Colonic mucosa (tissue), 4 donors: ENCODE results near the gene PTK6. TPM values are rescaled to one million over a fixed set of nuclear protein-coding genes. Genes with fewer than 3 reads are reported as not detected.
"Not testable (repeated sequence)": the region's sequence is repeated elsewhere in the genome, so short reads cannot be mapped to it uniquely, and the experiment has no call there.

Experiments
- DNase-seq: peaks from one replicate; pipeline ENCODE4 v3.0.0-alpha.2; 2020
- H3K27ac ChIP-seq: fragments of 200-600 bp; one replicate; pipeline ENCODE4 v1.8.0; 2021
- H3K27me3 ChIP-seq: fragments of 200-600 bp; one replicate; pipeline ENCODE4 v1.8.0; 2021
- H3K36me3 ChIP-seq: fragments of 200-600 bp; one replicate; pipeline ENCODE4 v1.8.0; 2021
- H3K4me1 ChIP-seq: fragments of 200-600 bp; one replicate; pipeline ENCODE4 v1.8.0; 2021; ENCODE audit warnings: mild to moderate bottlenecking
- H3K4me3 ChIP-seq: fragments of 200-600 bp; one replicate; pipeline ENCODE4 v1.8.0; 2021
- H3K9ac ChIP-seq, 2 donors: one replicate each; pipeline ENCODE4 v1.7.0; 2013; ENCODE audit warnings: control low read depth in 2 of 2, low read depth in 2 of 2, low read length in 2 of 2
- H3K9me3 ChIP-seq: fragments of 200-600 bp; one replicate; pipeline ENCODE4 v1.8.0; 2021
- intact Hi-C: fragments of 100-400 bp; cut with DNase I; formaldehyde crosslinking; loops from one replicate; pipeline ENCODE4 v1.14.1; 2022
- total RNA-seq, 2 donors: library from RNA; stranded (reverse); fragmentation: NEBNext Ultra II Directional in 1 of 2; extraction: Animal tissue kit (Norgen Biotek cat#: 25700) in 1 of 2; gene quantifications; one replicate each; pipeline ENCODE4 v1.2.1, GENCODE V29; 2021
- TF ChIP-seq, protein P1 (sequence below): fragments of 200-600 bp; IDR thresholded peaks from one replicate; pipeline ENCODE4 v1.8.0; 2022; ENCODE audit warnings: antibody characterized with exemption, mild to moderate bottlenecking
- donor health status: healthy.
- donor health status: DM: no; HTN: no; CAD: no.
- donor health status: DM: no; HTN: no; CAD: no.

Gene PTK6
- total RNA-seq, 2 donors from 2014 or later: 69.0 to 91.1 TPM

DNA sequence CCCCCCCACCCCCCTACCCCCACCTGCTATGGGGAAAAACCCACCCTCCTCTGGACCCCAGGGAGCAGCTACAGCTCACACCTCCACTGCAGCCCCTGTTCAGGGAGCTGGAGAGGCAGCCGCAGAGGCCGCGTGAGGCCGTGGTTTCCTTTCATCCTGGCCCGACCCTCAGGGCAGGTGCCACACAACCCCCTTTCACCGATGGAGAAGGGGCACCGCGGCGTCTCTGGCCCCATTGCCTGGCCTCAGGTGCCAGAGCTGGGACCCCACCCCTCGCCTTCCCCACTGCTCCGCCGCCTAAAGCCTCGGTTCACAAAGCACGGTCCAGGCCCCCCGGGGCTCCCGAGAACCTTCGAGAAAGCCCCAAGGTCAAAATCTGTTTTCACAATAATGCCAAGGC, 52.9 kb downstream of the PTK6 start:
- H3K4me3 ChIP-seq: no peak overlapping the region
- H3K9ac ChIP-seq: no peak overlapping the region
- no peak for DNase-seq
- H3K36me3 ChIP-seq: no peaks in the 10 kb centered on the region
- intact Hi-C loops: no loop called here
- TF ChIP-seq, protein P1, sequence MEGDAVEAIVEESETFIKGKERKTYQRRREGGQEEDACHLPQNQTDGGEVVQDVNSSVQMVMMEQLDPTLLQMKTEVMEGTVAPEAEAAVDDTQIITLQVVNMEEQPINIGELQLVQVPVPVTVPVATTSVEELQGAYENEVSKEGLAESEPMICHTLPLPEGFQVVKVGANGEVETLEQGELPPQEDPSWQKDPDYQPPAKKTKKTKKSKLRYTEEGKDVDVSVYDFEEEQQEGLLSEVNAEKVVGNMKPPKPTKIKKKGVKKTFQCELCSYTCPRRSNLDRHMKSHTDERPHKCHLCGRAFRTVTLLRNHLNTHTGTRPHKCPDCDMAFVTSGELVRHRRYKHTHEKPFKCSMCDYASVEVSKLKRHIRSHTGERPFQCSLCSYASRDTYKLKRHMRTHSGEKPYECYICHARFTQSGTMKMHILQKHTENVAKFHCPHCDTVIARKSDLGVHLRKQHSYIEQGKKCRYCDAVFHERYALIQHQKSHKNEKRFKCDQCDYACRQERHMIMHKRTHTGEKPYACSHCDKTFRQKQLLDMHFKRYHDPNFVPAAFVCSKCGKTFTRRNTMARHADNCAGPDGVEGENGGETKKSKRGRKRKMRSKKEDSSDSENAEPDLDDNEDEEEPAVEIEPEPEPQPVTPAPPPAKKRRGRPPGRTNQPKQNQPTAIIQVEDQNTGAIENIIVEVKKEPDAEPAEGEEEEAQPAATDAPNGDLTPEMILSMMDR: no peak
- H3K9me3 ChIP-seq: no peaks in the 10 kb centered on the region
- no peak overlapping the region for H3K27ac ChIP-seq
- no peaks in the 10 kb centered on the region for H3K4me1 ChIP-seq
- peaks cover 19% of the 10 kb centered on the region for H3K27me3 ChIP-seq

DNA sequence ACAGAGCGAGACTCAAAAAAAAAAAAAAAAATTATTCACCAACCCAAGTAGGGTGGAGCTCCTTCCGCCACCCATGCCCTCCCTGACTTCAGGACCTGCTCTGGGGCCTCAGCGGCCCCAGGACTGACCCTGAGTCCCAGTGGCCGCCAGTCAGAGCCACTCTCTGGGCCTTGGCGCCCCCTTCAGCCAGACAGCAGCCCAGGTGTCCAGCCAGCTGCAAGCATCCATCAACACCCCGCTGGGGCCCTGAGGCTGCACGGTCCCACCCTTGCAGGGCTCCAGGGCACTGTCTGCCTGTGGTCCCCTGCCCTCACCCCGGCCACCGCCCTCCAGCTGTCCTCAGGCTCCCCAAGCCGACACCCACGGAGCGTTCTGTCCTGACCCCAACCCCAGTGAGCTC, 53.3 kb downstream of the PTK6 start:
- intact Hi-C loops: no loop called here
- no peak for DNase-seq
- Histone ChIP-seq H3K9ac (no peak overlapping the region), H3K4me3 (no peak overlapping the region), H3K27ac (no peak overlapping the region), H3K4me1 (no peaks in the 10 kb centered on the region), H3K27me3 (peaks cover 19% of the 10 kb centered on the region), H3K36me3 (no peaks in the 10 kb centered on the region), H3K9me3 (no peaks in the 10 kb centered on the region)
- TF ChIP-seq, protein P1: no peak

DNA sequence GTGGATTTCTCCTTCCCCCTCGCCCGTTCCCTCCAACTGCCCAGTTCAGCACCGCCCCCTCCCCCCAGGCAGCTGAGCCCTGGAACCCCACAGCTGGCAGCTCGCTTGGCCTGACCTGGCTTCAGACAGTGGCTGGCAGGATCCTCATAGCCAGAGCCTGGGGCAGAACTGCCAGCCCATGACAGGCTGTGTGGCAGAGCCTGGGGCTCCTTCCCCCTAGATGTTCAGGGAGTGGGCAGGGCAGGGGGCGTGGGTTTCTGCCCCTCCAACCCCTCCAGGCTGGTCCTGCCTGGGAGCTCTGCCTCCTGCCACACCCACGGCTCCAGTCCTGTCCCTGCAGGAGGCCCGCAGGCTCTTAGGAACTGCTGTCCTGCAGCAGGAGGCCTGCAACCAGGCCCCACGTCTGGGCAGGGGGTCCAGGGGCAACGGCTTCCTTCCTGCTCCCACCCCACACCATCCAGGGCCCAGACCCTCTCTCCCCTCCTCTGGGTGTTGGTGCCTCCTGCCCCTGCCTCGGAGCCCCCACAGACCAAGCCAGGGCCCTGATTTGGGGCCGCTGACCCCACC, 55.1 kb downstream of the PTK6 start:
- no peak overlapping the region for H3K9ac ChIP-seq
- TF ChIP-seq, protein P1: no peak
- intact Hi-C loops: no loop called here
- H3K27ac ChIP-seq: no peak overlapping the region
- H3K4me3 ChIP-seq: no peak overlapping the region
- H3K27me3 ChIP-seq: peaks cover 8% of the 10 kb centered on the region
- H3K9me3 ChIP-seq: no peaks in the 10 kb centered on the region
- H3K4me1 ChIP-seq: no peaks in the 10 kb centered on the region
- no peak for DNase-seq
- no peaks in the 10 kb centered on the region for H3K36me3 ChIP-seq

DNA sequence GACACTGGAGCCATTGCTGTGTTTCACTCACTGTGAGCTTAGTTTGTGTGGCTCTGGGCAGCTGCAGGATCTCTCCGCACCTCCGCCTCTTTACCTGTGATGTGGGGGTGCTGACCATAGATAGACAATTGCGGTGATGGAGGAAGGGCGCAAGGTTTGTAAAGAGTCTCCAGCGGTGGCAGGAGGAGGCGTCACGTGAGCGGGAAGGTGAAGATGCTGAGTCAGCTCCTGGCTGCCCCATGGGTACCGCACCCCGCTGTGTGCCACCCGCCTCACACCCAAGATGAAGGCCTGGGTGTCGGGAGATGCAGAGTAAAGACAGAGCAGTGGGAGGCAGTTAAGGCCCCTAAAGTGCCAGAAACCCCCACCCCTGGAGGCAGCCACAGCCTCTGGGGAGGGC, 55.7 kb downstream of the PTK6 start:
- H3K36me3 ChIP-seq: no peaks in the 10 kb centered on the region
- H3K27me3 ChIP-seq: peaks cover 8% of the 10 kb centered on the region
- no peaks in the 10 kb centered on the region for H3K9me3 ChIP-seq
- H3K4me1 ChIP-seq: no peaks in the 10 kb centered on the region
- TF ChIP-seq, protein P1: no peak
- no peak overlapping the region for H3K9ac ChIP-seq
- intact Hi-C loops: no loop called here
- no peak for DNase-seq
- H3K27ac ChIP-seq: no peak overlapping the region
- no peak overlapping the region for H3K4me3 ChIP-seq

DNA sequence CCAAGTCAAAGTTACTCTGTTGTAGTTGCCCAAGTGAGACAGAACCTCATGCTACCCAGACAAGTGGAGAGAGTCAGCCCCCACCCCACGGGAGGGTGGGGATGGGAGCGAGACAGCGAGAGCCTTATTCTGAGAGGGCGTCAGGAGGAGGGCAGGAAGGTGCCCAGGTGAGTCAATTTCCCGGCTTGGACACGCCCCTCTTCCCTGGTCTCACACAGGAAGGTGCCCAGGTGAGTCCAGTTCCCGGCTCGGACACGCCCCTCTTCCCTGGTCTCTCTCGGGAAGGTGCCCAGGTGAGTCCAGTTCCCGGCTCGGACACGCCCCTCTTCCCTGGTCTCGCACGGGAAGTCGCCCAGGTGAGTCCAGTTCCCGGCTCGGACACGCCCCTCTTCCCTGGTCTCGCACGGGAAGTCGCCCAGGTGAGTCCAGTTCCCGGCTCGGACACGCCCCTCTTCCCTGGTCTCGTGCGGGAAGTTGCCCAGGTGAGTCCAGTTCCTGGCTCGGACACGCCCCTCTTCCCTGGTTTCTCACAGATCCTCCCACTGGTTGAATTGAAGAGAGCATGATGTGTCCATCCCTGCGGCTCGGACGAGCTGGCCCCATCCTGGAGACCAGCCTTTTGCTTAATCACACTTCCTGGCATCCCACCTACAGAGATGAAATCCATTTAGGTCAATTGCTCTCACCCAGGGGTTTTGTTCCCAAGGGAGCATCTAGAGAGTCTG, 57.3 kb downstream of the PTK6 start:
- H3K27ac ChIP-seq, H3K27me3 ChIP-seq, intact Hi-C loops: not testable (repeated sequence)

More for the DNA sequence above, 57.3 kb downstream of the PTK6 start:
- not testable (repeated sequence) for H3K9me3 ChIP-seq, DNase-seq, H3K4me3 ChIP-seq, H3K9ac ChIP-seq, H3K4me1 ChIP-seq, H3K36me3 ChIP-seq
